ENCODE data around the gene RPL22.
A peak's percentile ranks its signal among the peaks of the same experiment; 100 is the strongest.

RPL22 gene

GRCh38 chr1:6234502-6235295 lies 35.3 kb upstream of the RPL22 start:
- H3K27ac ChIP-seq: no peak overlapping the region
- H3K36me3 ChIP-seq: peaks cover 20% of the 10 kb centered on the region
- peaks cover 8 to 13% of the 10 kb centered on the region in 2 experiments for H3K4me1 ChIP-seq (ENCODE audit: control insufficient read depth in 1 of 2, insufficient read depth in 1 of 2, low read depth in 1 of 2, low read length in 1 of 2)
- no peak for TF ChIP-seq CTCF (IDR thresholded peaks at IDR 0.05)
- H3K9me3 ChIP-seq: no peaks in the 10 kb centered on the region
- H3K4me3 ChIP-seq (ENCODE audit: low read depth in 1 of 2, low read length in 1 of 2): peak overlapping the region; percentile 58 to 67
- H3K27me3 ChIP-seq: peaks cover 33% of the 10 kb centered on the region

GRCh38 chr1:6233376-6233775 lies 34.0 kb upstream of the RPL22 start:
- peaks cover 8 to 13% of the 10 kb centered on the region in 2 experiments for H3K4me1 ChIP-seq (ENCODE audit: control insufficient read depth in 1 of 2, insufficient read depth in 1 of 2, low read depth in 1 of 2, low read length in 1 of 2)
- H3K9me3 ChIP-seq: no peaks in the 10 kb centered on the region
- no peak overlapping the region for H3K4me3 ChIP-seq (ENCODE audit: low read depth in 1 of 2, low read length in 1 of 2)
- H3K27me3 ChIP-seq: peaks cover 20% of the 10 kb centered on the region
- peaks cover 29% of the 10 kb centered on the region for H3K36me3 ChIP-seq
- no peak for TF ChIP-seq CTCF (IDR thresholded peaks at IDR 0.05)
- H3K27ac ChIP-seq: no peak overlapping the region

- Histone ChIP-seq H3K4me1 (ENCODE audit: control insufficient read depth in 1 of 2, insufficient read depth in 1 of 2, low read depth in 1 of 2, low read length in 1 of 2) (no peaks in the 10 kb centered on the region), H3K36me3 (peaks cover 66% of the 10 kb centered on the region), H3K27ac (no peak overlapping the region), H3K9me3 (no peaks in the 10 kb centered on the region), H3K27me3 (no peaks in the 10 kb centered on the region), H3K4me3 (ENCODE audit: low read depth in 1 of 2, low read length in 1 of 2) (no peak overlapping the region)
- no peak for TF ChIP-seq CTCF (IDR thresholded peaks at IDR 0.05)
These were observed 26.3 kb upstream of the RPL22 start for GRCh38 chr1:6225651-6226050.

- H3K27ac ChIP-seq: no peak overlapping the region
- no peak overlapping the region for H3K4me3 ChIP-seq (ENCODE audit: low read depth in 1 of 2, low read length in 1 of 2)
- no peak for TF ChIP-seq CTCF (IDR thresholded peaks at IDR 0.05)
- H3K36me3 ChIP-seq: peaks cover 61% of the 10 kb centered on the region
- no peaks in the 10 kb centered on the region for H3K27me3 ChIP-seq
- H3K4me1 ChIP-seq (ENCODE audit: control insufficient read depth in 1 of 2, insufficient read depth in 1 of 2, low read depth in 1 of 2, low read length in 1 of 2): no peaks in the 10 kb centered on the region
- no peaks in the 10 kb centered on the region for H3K9me3 ChIP-seq
These were observed 25.3 kb upstream of the RPL22 start for GRCh38 chr1:6224718-6225117.

- no peaks in the 10 kb centered on the region for H3K4me1 ChIP-seq (ENCODE audit: control insufficient read depth in 1 of 2, insufficient read depth in 1 of 2, low read depth in 1 of 2, low read length in 1 of 2)
- no peaks in the 10 kb centered on the region for H3K9me3 ChIP-seq
- no peaks in the 10 kb centered on the region for H3K27me3 ChIP-seq
- TF ChIP-seq CTCF (IDR thresholded peaks at IDR 0.05): no peak
- H3K27ac ChIP-seq: no peak overlapping the region
- peaks cover 52% of the 10 kb centered on the region for H3K36me3 ChIP-seq
- no peak overlapping the region for H3K4me3 ChIP-seq (ENCODE audit: low read depth in 1 of 2, low read length in 1 of 2)
These were observed 24.2 kb upstream of the RPL22 start for GRCh38 chr1:6223617-6224016.
